Type B pancreatic cell (in vitro differentiated cells): ENCODE measurements around the gene CETP. TPM values are rescaled to one million over a fixed set of nuclear protein-coding genes. Genes with fewer than 3 reads are reported as not detected.
A peak's percentile ranks its signal among the peaks of the same experiment; 100 is the strongest.

Experiments
- DNase-seq: peaks from one replicate; pipeline ENCODE4 v3.0.0; 2021; ENCODE audit warnings: mixed read lengths; ENCODE audit not compliant: unreplicated experiment; ENCODE audit errors: extremely low spot score
- H3K27ac Mint-ChIP-seq: 2 replicates; pipeline ENCODE4 v1.8.0; 2021; ENCODE audit warnings: mild to moderate bottlenecking, mixed read lengths
- H3K27me3 Mint-ChIP-seq: 2 replicates; pipeline ENCODE4 v1.8.0; 2021; ENCODE audit warnings: mixed read lengths
- H3K36me3 Mint-ChIP-seq: 2 replicates; pipeline ENCODE4 v1.8.0; 2021; ENCODE audit warnings: mixed read lengths
- H3K4me1 Mint-ChIP-seq: one replicate; pipeline ENCODE4 v1.8.0; 2021; ENCODE audit warnings: mixed read lengths; ENCODE audit not compliant: unreplicated experiment
- H3K4me3 Mint-ChIP-seq: 2 replicates; pipeline ENCODE4 v1.8.0; 2021; ENCODE audit warnings: mild to moderate bottlenecking, mixed read lengths
- H3K9me3 Mint-ChIP-seq: 2 replicates; pipeline ENCODE4 v1.8.0; 2021; ENCODE audit warnings: mixed read lengths
- total RNA-seq: library from RNA; stranded (reverse); gene quantifications from 2 replicates; pipeline ENCODE4 v1.2.1, GENCODE V29; 2021; ENCODE audit warnings: low replicate concordance
- TF ChIP-seq, protein P1 (sequence below): fragments of 200-600 bp; sonication (generic); conservative IDR thresholded peaks from 2 replicates; pipeline ENCODE4 v1.5.0; 2021; ENCODE audit warnings: antibody characterized with exemption, mild to moderate bottlenecking

Gene CETP
- total RNA-seq, 1 donor from 2014 or later: not detected

DNA sequence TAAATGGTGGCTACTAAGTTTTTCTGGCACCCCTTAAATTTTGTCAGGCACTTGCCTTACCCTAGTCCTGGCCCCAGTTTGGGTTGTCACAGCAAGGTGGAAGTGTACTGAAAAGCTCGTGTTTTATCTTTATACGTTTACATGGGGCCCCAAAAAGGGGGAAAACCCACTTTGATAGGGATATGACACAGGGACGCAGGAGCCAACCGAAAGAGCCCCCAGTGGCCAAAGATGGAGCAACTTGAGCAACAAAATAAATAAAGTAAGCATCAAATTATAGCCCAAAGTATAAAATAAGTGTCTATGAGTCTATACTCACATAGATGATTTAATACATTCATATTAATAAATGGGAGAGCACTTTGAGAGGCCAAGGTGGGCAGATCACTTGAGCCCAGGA is 5.0 kb upstream of the CETP start:
- TF ChIP-seq, protein P1, sequence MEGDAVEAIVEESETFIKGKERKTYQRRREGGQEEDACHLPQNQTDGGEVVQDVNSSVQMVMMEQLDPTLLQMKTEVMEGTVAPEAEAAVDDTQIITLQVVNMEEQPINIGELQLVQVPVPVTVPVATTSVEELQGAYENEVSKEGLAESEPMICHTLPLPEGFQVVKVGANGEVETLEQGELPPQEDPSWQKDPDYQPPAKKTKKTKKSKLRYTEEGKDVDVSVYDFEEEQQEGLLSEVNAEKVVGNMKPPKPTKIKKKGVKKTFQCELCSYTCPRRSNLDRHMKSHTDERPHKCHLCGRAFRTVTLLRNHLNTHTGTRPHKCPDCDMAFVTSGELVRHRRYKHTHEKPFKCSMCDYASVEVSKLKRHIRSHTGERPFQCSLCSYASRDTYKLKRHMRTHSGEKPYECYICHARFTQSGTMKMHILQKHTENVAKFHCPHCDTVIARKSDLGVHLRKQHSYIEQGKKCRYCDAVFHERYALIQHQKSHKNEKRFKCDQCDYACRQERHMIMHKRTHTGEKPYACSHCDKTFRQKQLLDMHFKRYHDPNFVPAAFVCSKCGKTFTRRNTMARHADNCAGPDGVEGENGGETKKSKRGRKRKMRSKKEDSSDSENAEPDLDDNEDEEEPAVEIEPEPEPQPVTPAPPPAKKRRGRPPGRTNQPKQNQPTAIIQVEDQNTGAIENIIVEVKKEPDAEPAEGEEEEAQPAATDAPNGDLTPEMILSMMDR: peak; percentile 45
- no peaks in the 10 kb centered on the region for H3K36me3 Mint-ChIP-seq
- H3K27ac Mint-ChIP-seq: no peak overlapping the region
- no peaks in the 10 kb centered on the region for H3K9me3 Mint-ChIP-seq
- H3K4me1 Mint-ChIP-seq: no peaks in the 10 kb centered on the region
- no peak overlapping the region for H3K4me3 Mint-ChIP-seq
- H3K27me3 Mint-ChIP-seq: no peaks in the 10 kb centered on the region
- no peak for DNase-seq

DNA sequence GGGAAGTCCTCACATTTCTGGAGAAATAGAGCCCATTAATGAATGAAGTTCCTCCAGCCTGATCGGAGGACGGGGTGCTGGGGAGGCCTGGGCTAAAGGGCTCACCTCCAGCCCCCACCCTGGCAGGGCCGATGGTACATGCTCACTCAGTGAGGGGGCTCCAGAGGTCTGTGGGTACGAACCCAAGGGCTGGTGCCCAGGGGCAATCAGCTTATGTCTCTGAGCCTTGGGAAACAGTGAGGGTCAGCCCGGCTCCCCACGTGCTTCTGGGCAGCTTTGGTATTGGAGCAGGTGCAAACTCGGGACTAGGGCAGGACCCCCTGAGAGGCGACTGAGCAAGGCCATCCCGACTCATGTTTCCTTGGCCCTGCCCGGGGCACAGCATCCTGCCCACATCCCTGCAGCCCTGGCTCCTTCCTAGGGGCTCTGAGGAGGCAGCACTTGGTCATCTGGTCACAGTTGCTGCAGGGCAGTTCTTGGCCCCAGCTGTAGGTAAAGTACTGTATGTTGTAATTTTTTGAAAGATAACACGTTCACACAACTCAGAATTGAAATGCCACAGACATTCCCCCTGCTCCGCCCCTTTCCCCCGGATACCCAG is 969 bp upstream of the CETP start:
- no peaks in the 10 kb centered on the region for H3K36me3 Mint-ChIP-seq
- DNase-seq: no peak
- H3K4me3 Mint-ChIP-seq: no peak overlapping the region
- TF ChIP-seq, protein P1: no peak
- no peaks in the 10 kb centered on the region for H3K4me1 Mint-ChIP-seq
- H3K27me3 Mint-ChIP-seq: no peaks in the 10 kb centered on the region
- H3K9me3 Mint-ChIP-seq: no peaks in the 10 kb centered on the region
- no peak overlapping the region for H3K27ac Mint-ChIP-seq

DNA sequence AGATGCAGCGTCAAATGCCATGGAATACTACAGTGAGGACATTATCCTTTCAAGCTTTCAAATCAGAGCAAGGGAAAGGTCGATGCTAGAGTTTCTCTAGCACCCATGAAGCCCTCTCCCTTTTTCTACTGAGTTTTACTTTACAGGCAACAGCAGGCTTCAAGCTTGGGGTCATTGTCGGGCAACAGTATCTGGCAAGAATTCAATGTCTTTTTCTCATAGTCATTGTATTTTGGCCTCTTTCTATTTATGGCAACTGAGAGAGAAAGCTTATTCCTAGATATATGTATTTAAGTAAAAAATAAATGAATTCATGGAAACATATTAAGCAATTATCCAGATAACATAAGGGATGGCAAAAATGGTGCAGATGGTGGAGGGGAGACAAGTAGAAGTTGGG is 364 bp upstream of the CETP start:
- Mint-ChIP-seq H3K36me3 (no peaks in the 10 kb centered on the region), H3K27ac (no peak overlapping the region)
- TF ChIP-seq, protein P1: no peak

DNA sequence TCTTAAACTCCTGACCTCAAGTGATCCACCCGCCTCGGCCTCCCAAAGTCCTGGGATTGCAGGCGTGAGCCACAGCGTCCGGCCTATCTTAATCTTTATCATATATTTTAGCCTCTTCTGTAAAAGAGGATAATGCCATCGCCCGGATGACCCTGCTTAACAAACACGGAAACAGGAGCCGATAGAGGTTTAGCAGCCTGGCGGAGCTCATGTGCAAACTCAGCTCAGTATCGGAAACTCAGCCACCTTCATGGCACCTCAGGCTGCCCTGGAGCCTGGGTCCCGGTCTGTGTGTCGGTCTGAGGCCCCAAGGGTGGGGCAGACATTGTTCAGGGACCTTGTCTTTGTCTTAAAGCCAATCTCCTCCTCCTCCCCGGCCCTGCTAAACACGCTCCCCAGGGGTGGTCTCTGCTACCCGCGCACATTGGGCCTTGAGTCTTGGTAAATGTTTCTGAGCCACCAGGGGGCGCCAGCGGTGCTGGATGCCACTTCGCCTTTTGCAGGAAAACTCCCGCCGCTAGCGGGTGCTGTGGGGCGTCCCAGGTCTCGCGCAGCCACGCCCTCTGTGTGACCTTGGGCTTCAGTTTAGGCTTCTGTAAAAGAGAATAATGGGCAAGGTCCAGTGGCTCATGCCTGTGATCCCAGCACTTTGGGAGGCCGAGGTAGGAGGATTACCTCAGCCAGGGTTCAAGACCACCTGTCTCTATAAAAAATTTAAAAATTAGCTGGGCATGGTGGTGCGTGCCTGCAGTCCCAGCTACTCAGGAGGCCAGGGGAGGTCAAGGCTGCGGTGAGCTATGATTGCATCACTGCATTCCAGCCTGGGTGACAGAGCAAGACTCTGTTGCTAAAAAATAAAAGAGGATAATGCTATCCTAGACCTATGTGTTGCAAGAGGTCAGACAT is 2.7 kb downstream of the CETP start:
- no peaks in the 10 kb centered on the region for H3K9me3 Mint-ChIP-seq
- H3K27me3 Mint-ChIP-seq: no peaks in the 10 kb centered on the region
- peak; percentile 82 for DNase-seq
- TF ChIP-seq, protein P1: peak; percentile 95
- no peak overlapping the region for H3K4me3 Mint-ChIP-seq
- H3K4me1 Mint-ChIP-seq: no peaks in the 10 kb centered on the region
- no peaks in the 10 kb centered on the region for H3K36me3 Mint-ChIP-seq
- H3K27ac Mint-ChIP-seq: no peak overlapping the region

More for the DNA sequence above, 364 bp upstream of the CETP start:
- no peaks in the 10 kb centered on the region for H3K9me3 Mint-ChIP-seq
- H3K4me1 Mint-ChIP-seq: no peaks in the 10 kb centered on the region
- DNase-seq: no peak
- no peak overlapping the region for H3K4me3 Mint-ChIP-seq
- no peaks in the 10 kb centered on the region for H3K27me3 Mint-ChIP-seq

DNA sequence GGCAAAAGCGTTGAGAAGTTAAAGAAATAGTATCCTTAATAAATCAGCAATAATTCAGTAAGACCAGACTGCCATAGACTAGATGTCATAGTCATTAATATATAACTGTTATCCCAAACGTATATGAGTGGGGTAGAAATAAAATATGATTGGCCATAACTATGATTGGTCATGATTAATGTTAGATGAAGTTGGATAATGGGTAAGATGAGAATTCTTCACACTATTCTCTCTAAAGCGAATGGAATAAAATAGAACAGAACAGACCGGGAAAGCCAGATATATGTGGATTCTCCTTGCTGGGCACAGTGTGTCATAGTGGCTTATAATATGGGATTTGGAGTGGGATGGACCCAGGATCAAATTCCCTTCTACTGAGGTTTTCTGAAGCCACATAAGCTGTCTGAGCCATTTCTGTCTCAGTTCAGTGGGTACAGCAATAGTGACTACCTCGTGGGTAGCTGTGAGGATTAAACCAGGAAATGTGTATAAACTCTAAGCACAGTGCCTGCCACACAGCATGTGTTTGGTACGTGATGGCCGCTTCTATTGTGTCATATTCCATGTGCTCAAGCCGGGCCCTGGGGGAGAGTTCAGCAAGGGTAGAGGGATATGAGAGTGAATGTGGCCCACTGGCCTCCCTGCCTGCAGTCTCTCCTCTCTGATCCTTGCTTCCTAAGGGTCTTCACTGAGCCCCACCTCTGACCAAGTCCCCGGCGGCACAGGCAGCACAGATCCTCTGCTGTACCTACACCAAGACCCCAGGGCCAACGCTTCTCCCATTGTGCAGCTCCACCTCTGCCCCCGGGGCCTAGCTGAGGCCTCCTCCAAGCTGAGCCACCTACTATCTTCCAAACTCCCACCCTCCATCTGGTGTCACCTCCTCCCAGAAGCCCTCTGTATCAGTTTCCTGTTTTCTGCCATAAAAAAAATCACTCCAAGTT is 3.7 kb downstream of the CETP start:
- no peaks in the 10 kb centered on the region for H3K4me1 Mint-ChIP-seq

More for the DNA sequence above, 3.7 kb downstream of the CETP start:
- no peaks in the 10 kb centered on the region for H3K36me3 Mint-ChIP-seq
- no peak overlapping the region for H3K27ac Mint-ChIP-seq
- DNase-seq: no peak
- H3K4me3 Mint-ChIP-seq: no peak overlapping the region
- TF ChIP-seq, protein P1: no peak
- H3K27me3 Mint-ChIP-seq: no peaks in the 10 kb centered on the region
- H3K9me3 Mint-ChIP-seq: no peaks in the 10 kb centered on the region
